ENCODE results near the gene CCDC102A.

CCDC102A gene

DNA sequence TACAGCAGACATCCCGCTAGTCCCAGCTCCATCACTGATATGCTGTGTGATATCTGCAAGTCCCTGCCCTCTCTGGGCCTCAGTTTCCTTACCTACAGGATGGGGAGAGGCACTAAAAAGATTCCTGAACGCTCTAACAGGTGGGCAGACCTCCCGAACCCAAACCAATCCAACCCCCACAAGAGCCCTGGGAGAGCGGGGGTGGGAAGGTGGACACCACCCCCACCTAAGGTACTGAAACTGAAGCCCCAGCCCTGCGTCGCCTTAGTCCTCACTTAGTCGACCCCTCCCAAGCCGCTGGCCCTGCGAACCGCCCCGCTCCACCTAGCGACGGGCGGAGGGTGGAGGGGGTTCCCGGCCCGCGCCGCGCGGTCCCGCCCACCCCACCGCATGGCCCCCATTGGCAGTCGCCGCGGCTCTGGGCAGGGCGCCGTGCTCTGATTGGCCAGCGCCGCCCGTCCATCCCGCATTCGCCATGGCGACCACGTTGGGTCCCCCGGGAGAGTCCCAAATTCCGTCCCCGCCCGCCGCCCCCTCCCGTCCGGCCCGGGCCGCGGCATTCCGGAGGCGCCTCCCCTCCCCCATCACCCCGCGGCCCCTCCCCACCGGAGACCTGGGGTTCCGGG is 578 bp downstream of the CCDC102A start:
- peak; percentile 92 for DNase-seq

- DNase-seq = no peak
These were observed 1.3 kb downstream of the CCDC102A start for GRCh38 chr16:57534881-57535658.

- DNase-seq = no peak
These were observed 2.0 kb downstream of the CCDC102A start for GRCh38 chr16:57534337-57534880.

DNA sequence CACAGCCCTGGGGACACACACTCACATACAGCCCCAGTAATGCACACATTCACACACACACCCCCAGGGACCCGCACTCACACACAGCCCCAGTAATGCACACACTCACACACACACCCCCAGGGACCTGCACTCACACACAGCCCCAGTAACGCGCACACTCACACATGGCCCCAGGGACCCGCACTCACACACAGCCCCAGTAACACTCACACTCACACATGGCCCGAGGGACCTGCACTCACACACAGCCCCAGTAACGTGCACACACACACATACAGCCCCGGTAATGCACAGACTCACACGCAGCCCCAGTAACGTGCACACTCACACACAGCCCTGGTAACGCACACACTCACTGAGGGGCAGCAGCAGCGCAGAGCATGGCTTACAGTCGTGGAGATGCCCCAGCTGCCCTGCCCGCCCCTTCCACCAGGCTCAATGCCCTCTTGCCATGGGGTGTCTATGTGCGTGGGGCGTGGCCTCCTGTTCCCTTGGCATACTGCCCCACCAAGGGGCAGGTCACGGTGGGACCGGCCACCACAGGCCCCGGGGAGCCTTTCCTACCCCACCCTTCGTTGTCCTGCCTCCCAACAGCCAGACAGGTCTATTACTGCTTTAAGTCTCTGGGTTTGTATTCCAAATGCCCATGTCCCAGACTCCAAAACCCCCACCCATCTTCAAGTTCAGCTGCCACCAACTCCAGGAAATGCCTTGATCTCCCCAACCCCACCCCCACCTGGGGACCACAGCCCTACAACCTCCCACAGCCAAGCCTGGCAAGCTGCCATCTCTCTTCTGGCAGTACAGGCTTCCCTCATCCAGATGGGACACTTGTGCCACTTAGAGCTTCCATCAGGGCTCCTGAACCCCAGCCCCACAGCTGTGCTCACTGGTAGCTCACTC is 2.7 kb downstream of the CCDC102A start:
- peak; percentile 22 for DNase-seq

DNA sequence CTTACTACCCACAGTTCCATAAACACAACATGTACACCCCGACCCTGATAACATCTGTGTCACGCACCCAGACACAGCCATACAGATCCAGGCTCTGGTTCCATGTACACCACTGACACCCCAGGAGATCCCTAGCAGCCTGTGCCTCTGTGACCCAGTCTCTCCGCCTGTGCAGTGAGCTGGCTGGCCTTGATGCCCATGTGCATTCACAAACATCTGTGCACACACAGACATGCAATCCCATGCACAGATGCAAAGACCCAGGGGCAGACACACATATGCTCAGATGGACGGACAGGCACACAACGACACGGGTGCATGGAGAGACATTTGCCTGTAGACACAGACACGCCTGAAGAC is 4.1 kb downstream of the CCDC102A start:
- DNase-seq = no peak

DNA sequence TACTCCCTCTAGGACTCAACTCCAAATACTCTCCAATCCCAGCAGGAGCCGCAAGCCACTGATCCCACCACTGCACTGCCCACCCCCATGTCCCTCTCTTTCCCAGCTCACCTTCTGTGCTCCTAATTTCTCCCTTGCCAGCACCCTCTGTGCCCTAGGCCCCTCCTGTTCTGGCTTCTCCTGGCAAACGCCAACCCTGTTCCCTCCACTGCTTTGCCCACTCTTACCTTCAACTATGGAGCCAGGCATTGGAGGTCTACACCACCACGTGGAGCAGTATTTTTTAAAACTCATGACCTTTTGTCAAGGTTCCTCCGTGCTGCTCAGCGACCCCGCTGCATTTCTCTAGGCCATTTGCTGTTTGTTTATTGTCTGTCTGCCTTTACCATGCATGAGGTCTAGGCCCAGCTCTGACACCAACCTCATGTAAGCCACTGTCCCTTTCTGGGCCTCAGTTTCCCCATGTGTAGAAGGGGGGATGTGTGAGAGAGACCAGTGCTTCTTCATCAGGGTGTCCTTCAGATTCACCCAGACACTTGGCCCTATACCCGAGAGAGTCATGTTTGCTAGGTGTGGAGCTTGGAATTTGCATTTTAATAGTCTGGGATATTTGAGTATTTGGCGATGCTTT is 4.6 kb downstream of the CCDC102A start:
- no peak for DNase-seq

- DNase-seq = no peak
These were observed 5.2 kb downstream of the CCDC102A start for GRCh38 chr16:57531253-57531575.

DNA sequence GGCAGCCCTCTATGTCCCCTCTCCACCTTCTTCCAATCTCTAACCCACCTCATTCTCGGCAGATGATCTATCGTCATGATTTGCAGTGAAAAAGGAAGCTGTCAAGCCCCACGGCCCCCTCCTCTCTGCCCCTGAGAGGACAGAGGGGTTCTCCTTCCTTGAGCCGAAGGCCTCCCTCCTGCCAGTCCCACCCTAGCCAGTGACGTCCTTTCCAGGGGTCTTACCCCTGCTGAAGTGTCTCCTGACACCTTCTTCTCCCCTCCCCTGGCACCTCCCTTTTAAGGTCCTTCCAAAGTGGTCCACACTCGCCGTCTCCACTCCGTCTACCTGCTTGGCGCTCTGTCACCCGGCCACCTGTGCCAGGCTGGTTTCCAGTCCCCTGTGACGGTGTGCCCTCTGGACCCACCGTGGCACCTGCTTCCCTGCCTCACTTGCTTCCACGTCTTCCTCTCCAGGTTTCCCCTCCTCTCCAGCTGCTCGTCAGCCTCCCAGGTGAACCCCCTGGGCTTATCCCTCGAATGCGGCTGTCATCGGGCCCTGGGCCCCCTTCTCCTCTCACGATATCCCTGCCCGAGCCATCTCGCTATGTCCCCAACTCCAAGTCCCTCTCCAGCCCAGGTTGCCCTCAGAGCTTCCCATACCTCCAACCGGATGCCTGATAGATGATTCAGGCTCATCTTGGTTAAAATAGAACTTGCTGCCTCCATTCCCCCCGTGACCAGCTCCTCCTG is 5.7 kb downstream of the CCDC102A start:
- no peak for DNase-seq

DNA sequence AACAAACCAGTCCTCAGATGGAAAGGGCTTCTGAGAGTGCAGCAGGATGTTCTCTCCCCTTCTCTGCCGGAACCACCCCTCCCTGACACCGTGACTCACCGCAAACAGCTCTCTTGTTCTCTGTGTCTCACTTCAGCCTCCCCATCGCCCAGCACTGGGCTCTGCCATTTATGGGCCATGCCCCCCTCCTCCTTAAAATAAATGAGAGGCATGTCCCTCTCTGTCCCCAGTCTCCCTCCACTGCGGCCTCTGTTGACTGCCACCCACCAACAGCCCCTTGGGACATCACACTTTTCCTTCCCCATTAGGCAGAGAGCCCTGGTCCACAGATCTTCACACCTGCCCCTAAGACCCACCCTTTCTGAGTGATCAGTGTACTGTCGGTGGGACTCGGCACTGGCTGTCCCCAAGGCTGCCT is 6.3 kb downstream of the CCDC102A start:
- peak; percentile 56 for DNase-seq

- DNase-seq = no peak
These were observed 6.8 kb downstream of the CCDC102A start for GRCh38 chr16:57529391-57530103.

- no peak for DNase-seq
These were observed 7.6 kb downstream of the CCDC102A start for GRCh38 chr16:57528499-57529390.

- DNase-seq = no peak
These were observed 8.6 kb downstream of the CCDC102A start for GRCh38 chr16:57527610-57528360.

DNA sequence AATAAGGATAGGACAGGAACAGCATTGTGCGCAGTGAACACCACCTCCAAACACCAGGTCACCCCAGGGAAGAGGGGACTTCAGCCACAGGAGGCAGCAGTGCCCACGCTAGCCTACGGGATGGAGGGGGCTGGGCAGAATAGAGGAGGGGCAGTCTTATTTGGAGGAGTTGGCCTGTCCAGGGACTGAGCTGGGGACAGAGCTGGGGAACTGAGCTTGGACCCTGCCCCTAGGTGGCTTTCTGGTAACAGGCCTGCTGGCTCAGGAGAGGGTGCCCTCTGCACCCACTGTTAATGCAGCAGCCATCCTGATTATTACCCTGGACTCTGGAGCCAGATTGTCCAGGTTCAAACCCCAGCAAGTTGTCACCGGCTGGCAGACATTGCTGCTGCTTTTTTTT is 9.3 kb downstream of the CCDC102A start:
- no peak for DNase-seq

- no peak for DNase-seq
These were observed 9.9 kb downstream of the CCDC102A start for GRCh38 chr16:57526498-57526897.

- DNase-seq = no peak
These were observed 10.6 kb downstream of the CCDC102A start for GRCh38 chr16:57525761-57526160.

GRCh38 chr16:57522960-57523359 is 13.4 kb downstream of the CCDC102A start:
- no peak for DNase-seq

DNA sequence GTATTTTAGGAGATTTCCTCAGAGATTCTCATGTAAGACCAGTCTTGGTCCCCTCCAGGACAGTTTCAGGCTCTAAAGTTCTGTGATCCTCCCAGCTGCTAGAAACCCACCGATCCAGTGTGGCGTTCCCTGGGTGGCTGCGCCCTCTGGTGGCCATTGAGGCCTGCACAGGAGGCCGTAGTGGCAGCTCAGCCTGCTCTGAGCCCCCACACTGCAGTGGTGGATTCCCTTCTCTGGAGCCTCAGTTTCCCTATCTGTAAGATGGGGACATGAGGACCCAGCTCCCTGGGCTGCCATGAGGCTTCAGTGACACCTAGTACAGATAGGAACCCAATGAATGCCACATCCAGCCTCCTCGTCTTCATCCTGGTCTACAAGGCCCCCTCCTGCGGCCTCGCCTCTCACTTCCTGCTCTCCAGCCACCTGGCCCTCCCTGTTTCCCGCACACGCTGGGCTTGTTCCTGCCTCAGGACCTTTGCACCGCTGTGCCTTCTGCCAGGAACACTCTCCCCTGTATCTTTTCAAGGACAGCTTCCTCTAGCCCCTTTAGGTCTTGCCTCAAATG is 16.5 kb downstream of the CCDC102A start:
- DNase-seq = peak; percentile 66

GRCh38 chr16:57518922-57519321 is 17.4 kb downstream of the CCDC102A start:
- no peak for DNase-seq

- DNase-seq = no peak
These were observed 17.9 kb downstream of the CCDC102A start for GRCh38 chr16:57518520-57518919.
